Right atrium auricular region (tissue), 2 donors: ENCODE measurements around the gene MON2. TPM values are rescaled to one million over a fixed set of nuclear protein-coding genes. Genes with fewer than 3 reads are reported as not detected.

Experiments used
- DNase-seq: peaks from one replicate; pipeline ENCODE4 v3.0.0-alpha.2; 2019; ENCODE audit warnings: low spot score
- H3K27ac ChIP-seq, 2 donors: fragments of 200-600 bp; sonication (generic); 1 replicate in 1 of 2; 2 replicates in 1 of 2; pipeline ENCODE4 v1.5.1; 2016 to 2019
- H3K27me3 ChIP-seq, 2 donors: fragments of 200-600 bp; sonication (generic); one replicate each; pipeline versions ENCODE4 v1.5.1 to v1.6.0; 2017 to 2019
- H3K36me3 ChIP-seq: fragments of 200-600 bp; sonication (generic); one replicate; pipeline ENCODE4 v1.5.1; 2016
- H3K4me1 ChIP-seq, 2 donors: fragments of 200-600 bp; sonication (generic); one replicate each; pipeline versions ENCODE4 v1.5.1 to v1.6.0; 2017 to 2019
- H3K4me3 ChIP-seq, 2 donors: fragments of 200-600 bp; sonication (generic); 1 replicate in 1 of 2; 2 replicates in 1 of 2; pipeline ENCODE4 v1.5.1; 2017 to 2019; ENCODE audit warnings: mild to moderate bottlenecking in 1 of 2, moderate library complexity in 1 of 2
- H3K9me3 ChIP-seq, 2 donors: fragments of 200-600 bp; sonication (generic); one replicate each; pipeline ENCODE4 v1.5.1; 2019
- CTCF ChIP-seq, 2 donors: fragments of 200-600 bp; sonication (generic); IDR thresholded peaks; one replicate each; pipeline ENCODE4 v1.5.1; 2019; ENCODE audit warnings: antibody characterized with exemption in 2 of 2
- total RNA-seq, 2 donors: library from RNA; depleted of rRNA; stranded (reverse); fragments of >200 nt; gene quantifications; one replicate each; pipeline ENCODE4 v1.1.0, GENCODE V29; 2016

The MON2 gene
- 10 to 100 TPM; 14.3 to 16.5 TPM for total RNA-seq

- H3K9me3 ChIP-seq, result no peaks in the 10 kb centered on the region
- no peaks in the 10 kb centered on the region for H3K36me3 ChIP-seq
- peak within 1 kb of the TSS; percentile 96 to 97 for H3K4me3 ChIP-seq
- peak within 1 kb of the TSS; percentile 85 to 94 for H3K27ac ChIP-seq
- H3K27me3 ChIP-seq, result no peaks in the 10 kb centered on the region
- H3K4me1 ChIP-seq, result peaks cover 0 to 27% of the 10 kb centered on the region in 2 donors
- TF ChIP-seq CTCF (IDR thresholded peaks at IDR 0.05), result no peak
- DNase-seq, result peak; percentile 81
These were observed at the start of gene MON2 for GRCh38 chr12:62466594-62467491. MON2 (plus strand) TSS chr12:62466826; CDS start chr12:62467208, 382 bp downstream.

- DNase-seq, result no peak
- Histone ChIP-seq H3K4me1 (no peaks in the 10 kb centered on the region), H3K27me3 (peaks cover 0 to 4% of the 10 kb centered on the region in 2 donors), H3K27ac (no peak overlapping the region), H3K36me3 (no peaks in the 10 kb centered on the region), H3K4me3 (no peak overlapping the region), H3K9me3 (peaks cover 0 to 21% of the 10 kb centered on the region in 2 donors)
- no peak for TF ChIP-seq CTCF (IDR thresholded peaks at IDR 0.05)
These were observed 40.5 kb upstream of the MON2 start for GRCh38 chr12:62426089-62426488.

- Histone ChIP-seq H3K4me3 (no peak overlapping the region), H3K36me3 (no peaks in the 10 kb centered on the region), H3K4me1 (no peaks in the 10 kb centered on the region), H3K27me3 (peaks cover 0 to 4% of the 10 kb centered on the region in 2 donors), H3K27ac (no peak overlapping the region), H3K9me3 (peaks cover 0 to 21% of the 10 kb centered on the region in 2 donors)
- DNase-seq, result no peak
- no peak for TF ChIP-seq CTCF (IDR thresholded peaks at IDR 0.05)
These were observed 37.2 kb upstream of the MON2 start for GRCh38 chr12:62429457-62429856.

- no peak for DNase-seq
These were observed 31.9 kb upstream of the MON2 start for GRCh38 chr12:62434494-62435302.

More at GRCh38 chr12:62434494-62435302, 31.9 kb upstream of the MON2 start:
- Histone ChIP-seq H3K9me3 (no peaks in the 10 kb centered on the region), H3K4me1 (peaks cover 0 to 14% of the 10 kb centered on the region in 2 donors), H3K27ac (no peak overlapping the region), H3K4me3 (peak overlapping the region; percentile 6 to 46), H3K27me3 (peaks cover 0 to 4% of the 10 kb centered on the region in 2 donors), H3K36me3 (no peaks in the 10 kb centered on the region)
- no peak for TF ChIP-seq CTCF (IDR thresholded peaks at IDR 0.05)
